IMR-90 (cell line): ENCODE results near the gene MLF2. TPM values are rescaled to one million over a fixed set of nuclear protein-coding genes. Genes with fewer than 3 reads are reported as not detected.

Experiments
- ATAC-seq: fragments of 200-7000 bp; cut with Tn5 transposase; 2 replicates; pipeline ENCODE4 v1.9.1; 2020; ENCODE audit warnings: low read depth, mild to moderate bottlenecking, moderate library complexity
- BruUV-seq: library from RNA; stranded (reverse); fragments of 400-500 nt; replicated peaks from 2 replicates; lab custom pipeline; 2021; lab: Mats Ljungman, UMichigan
- CTCF ChIA-PET: fragments of 300-600 bp; formaldehyde crosslinking; extraction: SDS; loops from one replicate; lab custom pipeline; 2021; ENCODE audit warnings: antibody characterized with exemption; lab: Yijun Ruan, JAX
- POLR2A ChIA-PET: fragments of 300-600 bp; sonication (Branson Sonifier 250); formaldehyde crosslinking; loops from one replicate; lab custom pipeline; 2022; ENCODE audit warnings: antibody characterized with exemption; ENCODE audit not compliant: unreplicated experiment; lab: Charles Lee
- DNase-seq: peaks from one replicate; pipeline ENCODE4 v3.0.0; 2013
- H2AFZ ChIP-seq: replicated peaks from 2 replicates; pipeline ENCODE3; 2013; ENCODE audit warnings: low read length, mild to moderate bottlenecking; ENCODE audit not compliant: poor library complexity
- H2AK5ac ChIP-seq: 2 replicates; pipeline ENCODE4 v1.6.1; 2013; ENCODE audit warnings: low read depth, low read length, inconsistent platforms
- H2AK9ac ChIP-seq: replicated peaks from 2 replicates; pipeline ENCODE3; 2013; ENCODE audit warnings: mild to moderate bottlenecking, low read depth, low read length, moderate library complexity; ENCODE audit not compliant: poor library complexity
- H2BK120ac ChIP-seq: 2 replicates; pipeline ENCODE4 v1.6.1; 2013; ENCODE audit warnings: low read depth, low read length, inconsistent platforms
- H2BK15ac ChIP-seq: 3 replicates; pipeline ENCODE4 v1.6.1; 2013; ENCODE audit warnings: low read depth, low read length, inconsistent platforms
- H2BK20ac ChIP-seq: 2 replicates; pipeline ENCODE4 v1.6.1; 2013; ENCODE audit warnings: low read depth, mild to moderate bottlenecking, inconsistent platforms, low read length, moderate library complexity
- H2BK5ac ChIP-seq: 2 replicates; pipeline ENCODE4 v1.6.1; 2013; ENCODE audit warnings: mild to moderate bottlenecking, low read depth, low read length, inconsistent platforms; ENCODE audit not compliant: poor library complexity, severe bottlenecking
- H3K14ac ChIP-seq: replicated peaks from 2 replicates; pipeline ENCODE4 v1.6.1; 2013; ENCODE audit warnings: low read depth, low read length, inconsistent platforms
- H3K18ac ChIP-seq: 2 replicates; pipeline ENCODE4 v1.6.1; 2013; ENCODE audit warnings: low read depth, low read length, control low read depth
- H3K23ac ChIP-seq: 2 replicates; pipeline ENCODE4 v1.6.1; 2013; ENCODE audit warnings: low read depth, low read length, inconsistent platforms
- H3K27ac ChIP-seq: 2 replicates; pipeline ENCODE4 v1.5.1; 2013; ENCODE audit warnings: mild to moderate bottlenecking, control low read depth, low read length; ENCODE audit not compliant: insufficient read depth
- H3K27me3 ChIP-seq: 2 replicates; pipeline ENCODE4 v1.6.1; 2013; ENCODE audit warnings: low read length; ENCODE audit not compliant: control insufficient read depth, insufficient read depth
- H3K36me3 ChIP-seq: 2 replicates; pipeline ENCODE4 v1.6.1; 2013; ENCODE audit warnings: low read length, mixed read lengths; ENCODE audit not compliant: control insufficient read depth, insufficient read depth
- H3K4ac ChIP-seq: 2 replicates; pipeline ENCODE4 v1.6.1; 2013; ENCODE audit warnings: low read depth, low read length, inconsistent platforms
- H3K4me1 ChIP-seq: 2 replicates; pipeline ENCODE4 v1.6.1; 2013; ENCODE audit warnings: low read length, mixed read lengths; ENCODE audit not compliant: control insufficient read depth, insufficient read depth
- H3K4me2 ChIP-seq: 2 replicates; pipeline ENCODE4 v1.6.1; 2013; ENCODE audit warnings: low read depth, mild to moderate bottlenecking, control low read depth, low read length, moderate library complexity
- H3K4me3 ChIP-seq: 2 replicates; pipeline ENCODE4 v1.5.1; 2013; ENCODE audit warnings: low read depth, mild to moderate bottlenecking, control low read depth, low read length, moderate library complexity; ENCODE audit not compliant: insufficient read depth
- H3K56ac ChIP-seq: 2 replicates; pipeline ENCODE4 v1.6.1; 2013; ENCODE audit warnings: low read length, inconsistent platforms; ENCODE audit not compliant: insufficient read depth; ENCODE audit errors: extremely low read depth
- H3K79me1 ChIP-seq, 2 experiments: 2 replicates each; pipeline ENCODE4 v1.6.1; 2013; ENCODE audit warnings: low read length in 2 of 2, inconsistent platforms in 1 of 2, low read depth in 1 of 2
- H3K9ac ChIP-seq: 2 replicates; pipeline ENCODE4 v1.6.1; 2013; ENCODE audit warnings: low read depth, low read length, control low read depth
- H3K9me1 ChIP-seq: 2 replicates; pipeline ENCODE4 v1.6.1; 2013; ENCODE audit warnings: low read length, inconsistent platforms; ENCODE audit not compliant: insufficient read depth
- H3K9me3 ChIP-seq: 2 replicates; pipeline ENCODE4 v1.6.1; 2013; ENCODE audit warnings: low read length; ENCODE audit not compliant: control insufficient read depth, insufficient read depth
- H4K20me1 ChIP-seq: 2 replicates; pipeline ENCODE4 v1.6.1; 2013; ENCODE audit warnings: low read length, inconsistent platforms; ENCODE audit not compliant: insufficient read depth
- H4K5ac ChIP-seq: 2 replicates; pipeline ENCODE4 v1.6.1; 2013; ENCODE audit warnings: mild to moderate bottlenecking, low read depth, low read length, control low read depth
- H4K8ac ChIP-seq, 2 experiments: 2 replicates each; pipeline ENCODE4 v1.6.1; 2013; ENCODE audit warnings: low read depth in 2 of 2, low read length in 2 of 2, control low read depth in 1 of 2, inconsistent platforms in 1 of 2
- H4K91ac ChIP-seq: 2 replicates; pipeline ENCODE4 v1.6.1; 2013; ENCODE audit warnings: low read depth, low read length, inconsistent platforms; ENCODE audit not compliant: insufficient read depth
- BHLHE40 ChIP-seq: fragments of 150-350 bp; IDR thresholded peaks from 2 replicates; pipeline ENCODE4 v1.6.1; 2016; ENCODE audit warnings: mild to moderate bottlenecking, low read depth, low read length
- CHD1 ChIP-seq: IDR thresholded peaks from 2 replicates; pipeline ENCODE4 v1.6.1; 2012; ENCODE audit warnings: low read depth, low read length, improper control_type of control experiment
- FOS ChIP-seq: fragments of 150-350 bp; IDR thresholded peaks from 2 replicates; pipeline ENCODE4 v1.6.1; 2016; ENCODE audit warnings: low read depth, low read length
- MAZ ChIP-seq: IDR thresholded peaks from 2 replicates; pipeline ENCODE4 v1.6.1; 2012; ENCODE audit warnings: low read depth, mild to moderate bottlenecking, low read length, improper control_type of control experiment, moderate library complexity, borderline replicate concordance
- MXI1 ChIP-seq: IDR thresholded peaks from 2 replicates; pipeline ENCODE4 v1.6.1; 2012; ENCODE audit warnings: low read depth, mild to moderate bottlenecking, low read length, moderate library complexity, borderline replicate concordance
- NFE2L2 ChIP-seq: fragments of 150-350 bp; IDR thresholded peaks from 2 replicates; pipeline ENCODE4 v1.6.1; 2016; ENCODE audit warnings: low read depth, mild to moderate bottlenecking, low read length
- POLR2A ChIP-seq: IDR thresholded peaks from 2 replicates; pipeline ENCODE4 v1.6.1; 2012; ENCODE audit warnings: mild to moderate bottlenecking, low read depth, low read length
- RCOR1 ChIP-seq: IDR thresholded peaks from 2 replicates; pipeline ENCODE4 v1.6.1; 2012; ENCODE audit warnings: mild to moderate bottlenecking, low read length, improper control_type of control experiment; ENCODE audit not compliant: insufficient replicate concordance
- SMC3 ChIP-seq: fragments of 150-350 bp; IDR thresholded peaks from 2 replicates; pipeline ENCODE4 v1.6.1; 2016; ENCODE audit warnings: low read depth, mild to moderate bottlenecking, antibody characterized with exemption, low read length, moderate library complexity
- WGBS, 2 experiments: methylation state at CpG; one replicate each; pipeline versions ENCODE4 v1.1.5 to v1.1.7; 2013; ENCODE audit warnings: missing lambda C conversion rate in 2 of 2; ENCODE audit not compliant: insufficient read length in 1 of 2; ENCODE audit errors: extremely low coverage in 2 of 2; 5-methylcytosine and 5-hydroxymethylcytosine counted together
- dilution Hi-C: fragments of 300-500 bp; cut with HindIII; formaldehyde crosslinking; loops from one replicate; pipeline ENCODE4 v1.14.3; 2018; ENCODE audit warnings: low sequenced_read_pairs; ENCODE audit not compliant: unreplicated experiment
- in situ Hi-C: fragments of 300-500 bp; cut with MboI; formaldehyde crosslinking; loops from 3 replicates; pipeline ENCODE4 v1.14.3; 2019; ENCODE audit warnings: low sequenced_read_pairs, inconsistent platforms, mixed read lengths
- intact Hi-C: fragments of 100-400 bp; cut with micrococcal nuclease; formaldehyde crosslinking; loops from 2 replicates; pipeline ENCODE4 v1.10.0; 2022
- polyA plus RNA-seq, 3 experiments: library from polyadenylated mRNA; depleted of rRNA; stranded (reverse); fragments of >200 nt; gene quantifications; 2 replicates each; pipeline ENCODE4 v1.2.3, GENCODE V29; 2012; ENCODE audit warnings: low replicate concordance in 1 of 3
- total RNA-seq: library from RNA; depleted of rRNA; stranded (reverse); fragments of >200 nt; gene quantifications from 2 replicates; pipeline ENCODE4 v1.2.3, GENCODE V29; 2012
- TF ChIP-seq, protein P1 (sequence below): fragments of 150-350 bp; IDR thresholded peaks from 2 replicates; pipeline ENCODE4 v1.6.1; 2016; ENCODE audit warnings: low read depth, mild to moderate bottlenecking, low read length, moderate library complexity, borderline replicate concordance
- TF ChIP-seq, protein P2 (sequence below): fragments of 150-350 bp; IDR thresholded peaks from 2 replicates; pipeline ENCODE4 v1.6.1; 2017; ENCODE audit warnings: mild to moderate bottlenecking, antibody characterized with exemption, low read length, low read depth
- TF ChIP-seq, protein P3 (sequence below): conservative IDR thresholded peaks from 2 replicates; pipeline ENCODE4 v1.5.1; 2012; ENCODE audit warnings: mild to moderate bottlenecking, low read depth, low read length, improper control_type of control experiment

MLF2 gene
- total and polyA plus RNA-seq, 2 of the 4 experiments (the other 2 are of a cell fraction), result 236 to 403 TPM

DNA sequence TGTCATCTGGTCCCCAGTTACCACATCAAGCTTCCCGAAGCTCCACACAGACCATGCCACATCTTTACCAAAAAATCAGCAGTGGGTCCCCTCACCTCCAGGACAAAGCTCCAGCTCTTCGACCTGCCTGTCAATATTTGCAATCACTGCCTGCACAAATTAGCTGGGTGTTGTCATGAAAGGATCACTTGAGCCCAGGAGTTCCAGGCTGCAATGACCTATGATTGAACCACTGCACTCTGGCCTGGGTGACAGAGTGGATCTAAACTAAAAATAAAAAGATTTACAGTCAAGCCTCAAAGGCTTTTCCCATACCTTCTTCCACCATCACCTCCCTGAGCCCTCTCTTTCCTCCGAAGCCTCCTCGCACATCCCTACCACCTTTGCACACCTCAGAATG lies 43.6 kb upstream of the MLF2 start:
- Histone ChIP-seq H3K79me1 (peaks cover 0 to 10% of the 10 kb centered on the region in 2 experiments; a peak in 2 of 4 replicates), H3K4ac (no peak overlapping the region), H3K27me3 (no peaks in the 10 kb centered on the region), H3K23ac (no peak overlapping the region), H3K36me3 (0 out of 2 replicates have a peak, but pooled peaks cover 2% of the 10 kb centered on the region), H3K56ac (no peak overlapping the region), H4K5ac (no peak overlapping the region), H4K91ac (no peak overlapping the region), H3K27ac (no peak overlapping the region), H2AFZ (no peak overlapping the region), H3K18ac (no peak overlapping the region), H3K9me3 (no peaks in the 10 kb centered on the region), H2BK15ac (no peak overlapping the region), H2AK9ac (no peak overlapping the region), H3K9ac (no peak overlapping the region), H3K4me1 (peaks cover 11% of the 10 kb centered on the region; the same call in 1 of the 2 replicates), H4K20me1 (no peaks in the 10 kb centered on the region), H3K9me1 (no peaks in the 10 kb centered on the region), H3K4me3 (no peak overlapping the region), H2BK20ac (no peak overlapping the region), H3K14ac (no peak overlapping the region), H3K4me2 (no peak overlapping the region), H2AK5ac (no peak overlapping the region), H2BK120ac (no peak overlapping the region), H4K8ac (no peak overlapping the region), H2BK5ac (no peak overlapping the region)
- ChIA-PET CTCF (no interaction called here), POLR2A (no interaction called here)
- TF ChIP-seq, protein P1, sequence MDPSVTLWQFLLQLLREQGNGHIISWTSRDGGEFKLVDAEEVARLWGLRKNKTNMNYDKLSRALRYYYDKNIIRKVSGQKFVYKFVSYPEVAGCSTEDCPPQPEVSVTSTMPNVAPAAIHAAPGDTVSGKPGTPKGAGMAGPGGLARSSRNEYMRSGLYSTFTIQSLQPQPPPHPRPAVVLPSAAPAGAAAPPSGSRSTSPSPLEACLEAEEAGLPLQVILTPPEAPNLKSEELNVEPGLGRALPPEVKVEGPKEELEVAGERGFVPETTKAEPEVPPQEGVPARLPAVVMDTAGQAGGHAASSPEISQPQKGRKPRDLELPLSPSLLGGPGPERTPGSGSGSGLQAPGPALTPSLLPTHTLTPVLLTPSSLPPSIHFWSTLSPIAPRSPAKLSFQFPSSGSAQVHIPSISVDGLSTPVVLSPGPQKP, result no peak
- TF ChIP-seq RCOR1 (no peak), BHLHE40 (no peak), SMC3 (no peak), POLR2A (no peak), FOS (no peak), MXI1 (no peak), CHD1 (no peak), NFE2L2 (no peak), MAZ (no peak)
- TF ChIP-seq, protein P2, sequence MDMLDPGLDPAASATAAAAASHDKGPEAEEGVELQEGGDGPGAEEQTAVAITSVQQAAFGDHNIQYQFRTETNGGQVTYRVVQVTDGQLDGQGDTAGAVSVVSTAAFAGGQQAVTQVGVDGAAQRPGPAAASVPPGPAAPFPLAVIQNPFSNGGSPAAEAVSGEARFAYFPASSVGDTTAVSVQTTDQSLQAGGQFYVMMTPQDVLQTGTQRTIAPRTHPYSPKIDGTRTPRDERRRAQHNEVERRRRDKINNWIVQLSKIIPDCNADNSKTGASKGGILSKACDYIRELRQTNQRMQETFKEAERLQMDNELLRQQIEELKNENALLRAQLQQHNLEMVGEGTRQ, result no peak
- TF ChIP-seq, protein P3, sequence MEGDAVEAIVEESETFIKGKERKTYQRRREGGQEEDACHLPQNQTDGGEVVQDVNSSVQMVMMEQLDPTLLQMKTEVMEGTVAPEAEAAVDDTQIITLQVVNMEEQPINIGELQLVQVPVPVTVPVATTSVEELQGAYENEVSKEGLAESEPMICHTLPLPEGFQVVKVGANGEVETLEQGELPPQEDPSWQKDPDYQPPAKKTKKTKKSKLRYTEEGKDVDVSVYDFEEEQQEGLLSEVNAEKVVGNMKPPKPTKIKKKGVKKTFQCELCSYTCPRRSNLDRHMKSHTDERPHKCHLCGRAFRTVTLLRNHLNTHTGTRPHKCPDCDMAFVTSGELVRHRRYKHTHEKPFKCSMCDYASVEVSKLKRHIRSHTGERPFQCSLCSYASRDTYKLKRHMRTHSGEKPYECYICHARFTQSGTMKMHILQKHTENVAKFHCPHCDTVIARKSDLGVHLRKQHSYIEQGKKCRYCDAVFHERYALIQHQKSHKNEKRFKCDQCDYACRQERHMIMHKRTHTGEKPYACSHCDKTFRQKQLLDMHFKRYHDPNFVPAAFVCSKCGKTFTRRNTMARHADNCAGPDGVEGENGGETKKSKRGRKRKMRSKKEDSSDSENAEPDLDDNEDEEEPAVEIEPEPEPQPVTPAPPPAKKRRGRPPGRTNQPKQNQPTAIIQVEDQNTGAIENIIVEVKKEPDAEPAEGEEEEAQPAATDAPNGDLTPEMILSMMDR, result no peak
- DNase-seq (no peak), ATAC-seq (no peak)
- no CpG with 5 or more reads among the region's 4 CpGs for WGBS, 2 experiments
- intact Hi-C loops, result no loop called here
- in situ Hi-C loops, result no loop called here
- dilution Hi-C loops, result no loop called here
- BruUV-seq, result no TSS peak
